Activated CD8-positive, alpha-beta memory T cell treated with anti-CD3 and anti-CD28 coated beads for 36 hours (primary cell): ENCODE measurements around the gene IFRD1. TPM values are rescaled to one million over a fixed set of nuclear protein-coding genes. Genes with fewer than 3 reads are reported as not detected.
"Not testable (repeated sequence)": the region's sequence is repeated elsewhere in the genome, so short reads cannot be mapped to it uniquely, and the experiment has no call there.

Experiments
- CTCF ChIA-PET: fragments of 350-600 bp; sonication (Branson Sonifier 250); formaldehyde crosslinking; loops from one replicate; lab custom pipeline; 2021; ENCODE audit warnings: antibody characterized with exemption; lab: Charles Lee
- POLR2A ChIA-PET: fragments of 350-600 bp; sonication (Branson Sonifier 250); formaldehyde crosslinking; loops from one replicate; lab custom pipeline; 2021; ENCODE audit warnings: antibody characterized with exemption; lab: Charles Lee
- total RNA-seq, 2 experiments: library from RNA; stranded (reverse); gene quantifications; one replicate each; pipeline ENCODE4 v1.2.3, GENCODE V29; 2021

IFRD1 gene
- total RNA-seq, 2 experiments from 2014 or later = 51.1 to 61.5 TPM

GRCh38 chr7:112433289-112433688, 17.0 kb upstream of the IFRD1 start:
- ChIA-PET CTCF (no interaction called here), POLR2A (no interaction called here)

GRCh38 chr7:112437072-112437471, 13.2 kb upstream of the IFRD1 start:
- ChIA-PET POLR2A (no interaction called here), CTCF (no interaction called here)

- POLR2A ChIA-PET = no interaction called here
- CTCF ChIA-PET = no interaction called here
Observed at GRCh38 chr7:112439476-112439875, 10.8 kb upstream of the IFRD1 start.

GRCh38 chr7:112442210-112442609, 8.1 kb upstream of the IFRD1 start:
- ChIA-PET CTCF (no interaction called here), POLR2A (no interaction called here)

GRCh38 chr7:112444505-112444904, 5.8 kb upstream of the IFRD1 start:
- ChIA-PET POLR2A (no interaction called here), CTCF (no interaction called here)

- POLR2A ChIA-PET = no interaction called here
- CTCF ChIA-PET = no interaction called here
Observed at GRCh38 chr7:112446431-112446830, 3.8 kb upstream of the IFRD1 start.

- CTCF ChIA-PET = no interaction called here
- POLR2A ChIA-PET = no interaction called here
Observed at GRCh38 chr7:112447406-112447805, 2.9 kb upstream of the IFRD1 start.

GRCh38 chr7:112448381-112448780, 1.9 kb upstream of the IFRD1 start:
- CTCF ChIA-PET = no interaction called here

GRCh38 chr7:112448891-112449290, 1.4 kb upstream of the IFRD1 start:
- CTCF ChIA-PET = no interaction called here
- POLR2A ChIA-PET = interaction anchor here (2.8 kb wide), 1 partner anchor 243 kb away, joined by 19 read pairs; the partner anchor contains the start of genes DOCK4 and ZNF277

More at GRCh38 chr7:112448381-112448780, 1.9 kb upstream of the IFRD1 start:
- POLR2A ChIA-PET = no interaction called here

GRCh38 chr7:112449353-112449752, 907 bp upstream of the IFRD1 start:
- POLR2A ChIA-PET = interaction anchor here (2.8 kb wide), 1 partner anchor 243 kb away, joined by 19 read pairs; the partner anchor contains the start of genes DOCK4 and ZNF277
- CTCF ChIA-PET = no interaction called here

- CTCF ChIA-PET = interaction anchor here (0.9 to 1.5 kb wide), 2 partner anchors 38 to 59 kb away, joined by 3 read pairs; no protein-coding TSS in a partner anchor
- POLR2A ChIA-PET = interaction anchor here (0.7 to 2.8 kb wide), 5 partner anchors 9 to 343 kb away, joined by 3 to 19 read pairs (median 6); partner anchors contain the start of genes DOCK4 and ZNF277
Observed at GRCh38 chr7:112450807-112451761, 824 bp downstream of the IFRD1 start.

GRCh38 chr7:112452102-112452888, 2.0 kb downstream of the IFRD1 start:
- POLR2A ChIA-PET = interaction anchor here (0.6 to 0.7 kb wide), 3 partner anchors 34 to 700 kb away, joined by 3 to 5 read pairs (median 4); no protein-coding TSS in a partner anchor
- CTCF ChIA-PET = no interaction called here

GRCh38 chr7:112453505-112454171, 3.4 kb downstream of the IFRD1 start:
- ChIA-PET CTCF (no interaction called here), POLR2A (no interaction called here)

GRCh38 chr7:112454191-112454590, 3.9 kb downstream of the IFRD1 start:
- POLR2A ChIA-PET, CTCF ChIA-PET: not testable (repeated sequence)

GRCh38 chr7:112459645-112460044, 9.4 kb downstream of the IFRD1 start:
- ChIA-PET POLR2A (interaction anchor here (2.8 kb wide), 1 partner anchor 9 kb away, joined by 15 read pairs; the partner anchor contains the start of gene IFRD1), CTCF (no interaction called here)

- ChIA-PET POLR2A (no interaction called here), CTCF (no interaction called here)
Observed at GRCh38 chr7:112462236-112462635, 12.0 kb downstream of the IFRD1 start.

- CTCF ChIA-PET = no interaction called here
- POLR2A ChIA-PET = no interaction called here
Observed at GRCh38 chr7:112467867-112468266, 17.6 kb downstream of the IFRD1 start.

GRCh38 chr7:112470194-112470593, 19.9 kb downstream of the IFRD1 start:
- CTCF ChIA-PET = no interaction called here
- POLR2A ChIA-PET = no interaction called here

- ChIA-PET CTCF (no interaction called here), POLR2A (no interaction called here)
Observed at GRCh38 chr7:112476390-112477052, 26.3 kb downstream of the IFRD1 start.
